ENCODE data around the gene RASGRP3.

- TF ChIP-seq EZH2 (IDR thresholded peaks at IDR 0.05; ENCODE audit: insufficient read depth, poor library complexity, severe bottlenecking) (no peak), EZH2phosphoT487 (IDR thresholded peaks at IDR 0.05; ENCODE audit: insufficient read depth, low read depth) (no peak)
Measured at GRCh38 chr2:33513480-33513879, 37.0 kb downstream of the RASGRP3 start.
